ENCODE results near the gene SASH3.

- no peak for TF ChIP-seq EP300 (IDR thresholded peaks at IDR 0.05)
- no peak for TF ChIP-seq CTCF (IDR thresholded peaks at IDR 0.05)
- TF ChIP-seq POLR2A (IDR thresholded peaks at IDR 0.05): no peak
Measured at GRCh38 chrX:129792586-129793291, 13.0 kb downstream of the SASH3 start.

Data from suprapubic skin (tissue), 3 donors.